Stimulated activated CD8-positive, alpha-beta memory T cell treated with anti-CD3 and anti-CD28 coated beads, Interleukin-4, amount 100 ng/mL, for 1 hour (primary cell): ENCODE results near the gene STRA8.

Source experiments
- DNase-seq, 2 donors: peaks; one replicate each; pipeline ENCODE4 v3.0.0-alpha.2; 2020; ENCODE audit warnings: low read depth in 2 of 2, low spot score in 1 of 2

Gene STRA8

GRCh38 chr7:135233570-135233969 is at the start of gene STRA8:
TSS of gene STRA8 (plus strand) at chr7:135233838. CDS start at chr7:135240525, 6,687 bp downstream.
- DNase-seq, result no peak

- DNase-seq, result no peak
These were observed 49.3 kb upstream of the STRA8 start for GRCh38 chr7:135184254-135184841.

- no peak for DNase-seq
These were observed 48.0 kb upstream of the STRA8 start for GRCh38 chr7:135185471-135186260.

GRCh38 chr7:135186261-135186540 is 47.4 kb upstream of the STRA8 start:
- DNase-seq, result no peak

GRCh38 chr7:135186841-135187253 is 46.8 kb upstream of the STRA8 start:
- no peak for DNase-seq

GRCh38 chr7:135188298-135188984 is 45.2 kb upstream of the STRA8 start:
- no peak for DNase-seq

GRCh38 chr7:135189221-135189662 is 44.4 kb upstream of the STRA8 start:
- DNase-seq, result no peak

GRCh38 chr7:135189961-135190360 is 43.7 kb upstream of the STRA8 start:
- no peak for DNase-seq

GRCh38 chr7:135190703-135191102 is 42.9 kb upstream of the STRA8 start:
- no peak for DNase-seq

GRCh38 chr7:135192914-135193536 is 40.6 kb upstream of the STRA8 start:
- no peak for DNase-seq

- no peak for DNase-seq
These were observed 40.0 kb upstream of the STRA8 start for GRCh38 chr7:135193615-135194081.

GRCh38 chr7:135194494-135195095 is 39.0 kb upstream of the STRA8 start:
- DNase-seq, result no peak

GRCh38 chr7:135195156-135195555 is 38.5 kb upstream of the STRA8 start:
- no peak for DNase-seq

GRCh38 chr7:135195968-135196629 is 37.5 kb upstream of the STRA8 start:
- DNase-seq, result no peak

GRCh38 chr7:135197343-135197742 is 36.3 kb upstream of the STRA8 start:
- no peak for DNase-seq

GRCh38 chr7:135197906-135198655 is 35.6 kb upstream of the STRA8 start:
- no peak for DNase-seq

GRCh38 chr7:135199439-135199838 is 34.2 kb upstream of the STRA8 start:
- DNase-seq, result no peak

GRCh38 chr7:135200821-135201331 is 32.8 kb upstream of the STRA8 start:
- no peak for DNase-seq

GRCh38 chr7:135201350-135201749 is 32.3 kb upstream of the STRA8 start:
- DNase-seq, result no peak

GRCh38 chr7:135204341-135204749 is 29.3 kb upstream of the STRA8 start:
- no peak for DNase-seq
